COLO668 (cell line): ENCODE data around the gene ASIC1.

Source experiments
- DNase-seq: peaks from one replicate; lab custom pipeline; 2025; ENCODE audit not compliant: unreplicated experiment; lab: John Stamatoyannopoulos, UW

ASIC1 gene

GRCh38 chr12:50040657-50041056 lies 16.7 kb upstream of the ASIC1 start:
- no peak for DNase-seq

GRCh38 chr12:50041062-50041860 lies 16.1 kb upstream of the ASIC1 start:
- no peak for DNase-seq

- no peak for DNase-seq
Measured at GRCh38 chr12:50041962-50042361, 15.4 kb upstream of the ASIC1 start.

GRCh38 chr12:50042693-50043092 lies 14.7 kb upstream of the ASIC1 start:
- DNase-seq, result no peak

- no peak for DNase-seq
Measured at GRCh38 chr12:50043308-50043707, 14.1 kb upstream of the ASIC1 start.

- DNase-seq, result no peak
Measured at GRCh38 chr12:50043854-50044253, 13.5 kb upstream of the ASIC1 start.

GRCh38 chr12:50047693-50048250 lies 9.6 kb upstream of the ASIC1 start:
- DNase-seq, result no peak

- DNase-seq, result no peak
Measured at GRCh38 chr12:50049254-50050118, 7.9 kb upstream of the ASIC1 start.

- no peak for DNase-seq
Measured at GRCh38 chr12:50050119-50050385, 7.3 kb upstream of the ASIC1 start.

- DNase-seq, result peak; percentile 20
Measured at GRCh38 chr12:50050410-50051098, 6.8 kb upstream of the ASIC1 start.

- DNase-seq, result no peak
Measured at GRCh38 chr12:50051101-50051806, 6.1 kb upstream of the ASIC1 start.

- DNase-seq, result no peak
Measured at GRCh38 chr12:50052544-50052943, 4.9 kb upstream of the ASIC1 start.

GRCh38 chr12:50052964-50053363 lies 4.4 kb upstream of the ASIC1 start:
- DNase-seq, result no peak

- DNase-seq, result no peak
Measured at GRCh38 chr12:50053583-50053982, 3.8 kb upstream of the ASIC1 start.

GRCh38 chr12:50055831-50056638 lies 1.4 kb upstream of the ASIC1 start:
- DNase-seq, result peak; percentile 33

- DNase-seq, result no peak
Measured at GRCh38 chr12:50056639-50056976, 788 bp upstream of the ASIC1 start.

GRCh38 chr12:50057896-50058670 lies 687 bp downstream of the ASIC1 start:
- no peak for DNase-seq

- peak; percentile 9 for DNase-seq
Measured at GRCh38 chr12:50058743-50059312, 1.4 kb downstream of the ASIC1 start.
